Naive thymus-derived CD8-positive, alpha-beta T cell (primary cell): ENCODE measurements around the gene NCKAP5L. TPM values are rescaled to one million over a fixed set of nuclear protein-coding genes. Genes with fewer than 3 reads are reported as not detected.
"Not testable (repeated sequence)": the region's sequence is repeated elsewhere in the genome, so short reads cannot be mapped to it uniquely, and the experiment has no call there.

Source experiments
- ATAC-seq, 2 donors: fragments of 150-1000 bp; cut with Tn5 transposase in 1 of 2; sonication (Bioruptor Pico), chemical (Tn5 transposase) in 1 of 2; 1 replicate in 1 of 2; 2 replicates in 1 of 2; pipeline ENCODE4 v1.10.0; 2021; ENCODE audit warnings: mild to moderate bottlenecking in 2 of 2, moderate library complexity in 2 of 2
- POLR2A ChIA-PET: fragments of 350-600 bp; sonication (Branson Sonifier 250); formaldehyde crosslinking; loops from one replicate; lab custom pipeline; 2021; ENCODE audit warnings: antibody characterized with exemption; lab: Charles Lee
- DNase-seq, 10 donors: peaks; one replicate each; pipeline versions ENCODE4 v3.0.0 to v3.0.0-alpha.2; 2020 to 2022
- H3K27ac Mint-ChIP-seq, 10 donors: one replicate each; pipeline ENCODE4 v1.8.0; 2020 to 2022; ENCODE audit warnings: mild to moderate bottlenecking in 10 of 10, mixed read lengths in 10 of 10, moderate library complexity in 4 of 10, inconsistent platforms in 1 of 10
- H3K27me3 Mint-ChIP-seq, 5 donors: one replicate each; pipeline ENCODE4 v1.8.0; 2021 to 2022; ENCODE audit warnings: mixed read lengths in 5 of 5
- H3K36me3 Mint-ChIP-seq, 3 donors: one replicate each; pipeline ENCODE4 v1.8.0; 2020 to 2022; ENCODE audit warnings: mixed read lengths in 3 of 3, mild to moderate bottlenecking in 2 of 3, inconsistent platforms in 1 of 3
- H3K4me1 Mint-ChIP-seq, 4 donors: one replicate each; pipeline ENCODE4 v1.8.0; 2021 to 2022; ENCODE audit warnings: mixed read lengths in 4 of 4
- H3K4me3 Mint-ChIP-seq, 10 donors: one replicate each; pipeline ENCODE4 v1.8.0; 2020 to 2022; ENCODE audit warnings: mild to moderate bottlenecking in 10 of 10, mixed read lengths in 10 of 10, moderate library complexity in 6 of 10, inconsistent platforms in 1 of 10
- H3K9me3 Mint-ChIP-seq, 9 donors: one replicate each; pipeline ENCODE4 v1.8.0; 2020 to 2022; ENCODE audit warnings: mixed read lengths in 9 of 9, mild to moderate bottlenecking in 3 of 9, inconsistent platforms in 1 of 9, moderate library complexity in 1 of 9
- polyA plus RNA-seq, 3 donors: library from polyadenylated mRNA; unstranded; fragments of 300-500 nt; fragmentation: Illumina TruSeq; gene quantifications; one replicate each; pipeline ENCODE4 v1.2.3, GENCODE V29; 2021
- total RNA-seq, 8 experiments: library from RNA in 2 of 8; stranded (reverse) in 2 of 8; gene quantifications; one replicate each; pipeline ENCODE4 v1.2.3 and lab custom pipeline; 2021 to 2026

The NCKAP5L gene
- total and polyA plus RNA-seq, 5 experiments from 2014 or later = 1.9 to 14.2 (median 5.1) TPM

DNA sequence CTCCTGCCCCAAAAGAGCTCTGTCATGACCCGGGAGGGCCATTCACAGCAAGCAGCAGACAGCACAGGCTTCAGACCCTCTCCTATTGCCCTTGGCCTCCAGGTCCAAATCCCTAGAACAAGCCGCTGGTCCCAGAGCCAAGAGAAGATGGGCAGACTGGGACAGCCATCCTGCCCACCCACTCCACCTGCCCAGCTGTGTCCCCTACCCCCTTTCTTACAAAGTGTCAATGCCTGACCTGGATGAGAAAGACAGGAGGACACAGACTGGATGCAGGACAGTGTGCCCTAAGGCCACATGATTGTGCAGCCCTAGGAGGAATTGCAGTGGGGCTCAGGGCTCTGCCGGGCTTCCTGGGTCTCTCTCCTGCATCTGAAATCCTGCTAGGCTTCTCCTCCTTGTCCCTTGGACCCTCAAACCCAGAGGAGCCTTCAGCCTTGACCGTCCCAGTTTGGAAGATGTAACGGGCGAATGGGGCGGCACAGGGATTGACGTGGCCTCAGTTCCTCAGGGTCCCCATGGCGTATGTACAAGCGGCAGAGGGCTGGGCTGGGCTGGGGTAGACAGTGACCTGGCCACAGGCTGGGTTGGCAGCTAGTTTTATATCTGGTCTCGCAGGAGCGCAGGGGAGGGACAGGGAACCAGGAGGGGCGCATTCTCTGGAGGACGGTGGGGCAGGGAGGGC, 41.7 kb upstream of the NCKAP5L start:
- ATAC-seq (no peak), DNase-seq (no peak)

DNA sequence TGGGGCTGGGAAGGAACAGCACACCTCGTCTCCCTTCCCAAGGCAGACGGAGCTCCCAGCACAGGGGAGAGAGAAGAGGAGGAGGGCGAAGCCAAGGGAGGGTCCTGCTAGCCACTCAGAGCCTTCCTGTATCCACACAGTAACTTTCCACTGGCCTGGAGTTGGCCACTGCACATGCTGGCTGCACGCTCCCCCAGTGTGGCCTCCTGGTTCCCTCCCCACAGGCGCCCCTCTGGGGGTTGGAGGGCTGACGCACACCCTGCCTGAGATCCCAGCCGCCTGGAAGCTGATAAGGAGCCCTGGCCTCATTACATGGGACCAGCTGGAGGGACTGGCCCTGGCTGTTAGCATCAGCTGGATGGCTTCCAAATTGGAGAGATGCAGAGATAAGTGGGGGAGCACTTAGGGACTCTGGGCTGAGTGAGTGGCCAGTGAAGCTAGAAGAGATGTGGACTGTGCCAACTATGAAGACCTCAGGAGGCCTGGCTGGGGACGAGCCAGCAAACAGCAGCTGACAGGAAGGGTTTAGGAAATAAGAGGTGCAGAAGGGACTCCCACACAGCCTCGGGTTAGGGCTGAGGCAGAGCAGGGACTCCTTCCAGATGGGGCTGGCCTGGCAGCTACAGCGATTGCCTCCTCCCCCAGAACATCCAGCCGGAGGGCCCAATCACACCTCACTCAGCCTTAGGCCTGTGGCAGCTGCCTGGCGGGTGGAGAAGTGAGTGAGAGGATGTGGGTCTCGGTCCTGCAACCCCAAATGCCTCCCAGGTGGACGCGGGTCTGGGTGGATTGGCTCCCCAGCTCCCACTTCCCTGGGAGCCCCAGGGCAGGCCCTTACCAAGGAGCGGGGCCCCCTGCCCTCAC, 41.0 kb upstream of the NCKAP5L start:
- H3K27me3 Mint-ChIP-seq = peaks cover 0 to 5% (median 0%) of the 10 kb centered on the region in 5 donors
- H3K36me3 Mint-ChIP-seq = no peaks in the 10 kb centered on the region
- POLR2A ChIA-PET = no interaction called here
- H3K9me3 Mint-ChIP-seq = no peaks in the 10 kb centered on the region
- no peak for DNase-seq
- peak overlapping the region in 1 of 10 donors; percentile 19 for H3K27ac Mint-ChIP-seq
- H3K4me3 Mint-ChIP-seq = no peak overlapping the region
- no peak for ATAC-seq
- peaks cover 0 to 5% (median 1%) of the 10 kb centered on the region in 4 donors for H3K4me1 Mint-ChIP-seq

More for the DNA sequence above, 41.7 kb upstream of the NCKAP5L start:
- Mint-ChIP-seq H3K27ac (peak overlapping the region in 2 of 10 donors; percentile 57 to 69), H3K4me1 (peaks cover 0 to 5% (median 1%) of the 10 kb centered on the region in 4 donors), H3K27me3 (peaks cover 0 to under 1% (median 0%) of the 10 kb centered on the region in 5 donors), H3K36me3 (no peaks in the 10 kb centered on the region), H3K9me3 (no peaks in the 10 kb centered on the region), H3K4me3 (no peak overlapping the region)
- POLR2A ChIA-PET = interaction anchor here (0.6 kb wide), 1 partner anchor 1621 kb away, joined by 3 read pairs; no protein-coding TSS in a partner anchor

- no peak overlapping the region for H3K27ac Mint-ChIP-seq
- peaks cover 0 to 6% (median 0%) of the 10 kb centered on the region in 5 donors for H3K27me3 Mint-ChIP-seq
- DNase-seq (no peak), ATAC-seq (no peak)
- H3K4me3 Mint-ChIP-seq = no peak overlapping the region
- POLR2A ChIA-PET = no interaction called here
- H3K4me1 Mint-ChIP-seq = peaks cover 0 to 5% (median 1%) of the 10 kb centered on the region in 4 donors
- no peaks in the 10 kb centered on the region for H3K9me3 Mint-ChIP-seq
- no peaks in the 10 kb centered on the region for H3K36me3 Mint-ChIP-seq
Observed at GRCh38 chr12:49868449-49868848, 40.2 kb upstream of the NCKAP5L start.

DNA sequence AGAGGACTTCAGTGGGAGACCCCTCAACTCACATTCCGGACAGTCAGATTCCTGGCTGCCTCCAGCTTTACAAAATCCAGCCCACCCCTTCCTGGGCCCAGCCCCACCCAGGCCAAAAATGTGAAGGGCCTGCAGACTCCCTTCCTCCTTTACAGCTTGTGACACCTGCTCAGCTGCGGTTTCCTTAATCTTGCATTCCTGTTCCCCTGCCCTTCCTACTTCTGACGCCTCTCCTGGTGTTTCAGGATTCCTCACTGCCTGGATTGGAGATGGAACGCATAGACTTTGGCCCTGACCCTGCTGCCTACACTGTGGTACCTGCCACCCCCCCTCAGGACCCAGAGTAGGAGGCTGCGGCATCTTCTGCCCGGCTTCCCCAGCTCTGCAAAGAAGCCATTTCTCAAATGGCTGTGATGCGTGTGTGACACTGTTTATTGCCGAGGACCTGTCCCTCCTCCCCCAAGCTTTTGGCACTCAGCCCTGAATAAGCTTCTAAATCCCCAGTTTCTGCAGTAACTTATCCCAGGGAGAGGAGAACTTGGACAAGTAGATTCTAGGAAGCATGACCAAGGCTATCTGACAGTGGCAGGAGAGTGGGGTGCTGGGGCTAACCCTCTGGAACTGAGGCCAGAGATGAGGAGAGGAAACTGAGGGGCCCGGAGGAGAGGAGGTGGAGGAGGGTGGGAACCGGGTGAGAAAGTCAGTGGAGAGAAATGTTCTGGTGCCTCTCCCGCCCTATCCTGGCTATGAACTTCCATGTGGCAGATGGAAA, 39.5 kb upstream of the NCKAP5L start:
- POLR2A ChIA-PET = interaction anchor here (0.5 to 1.2 kb wide), 2 partner anchors 126 to 337 kb away, joined by 3 to 4 read pairs; partner anchors contain the start of gene TMBIM6
- Mint-ChIP-seq H3K4me1 (peaks cover 0 to 5% (median 1%) of the 10 kb centered on the region in 4 donors), H3K27me3 (peaks cover 0 to 6% (median 0%) of the 10 kb centered on the region in 5 donors), H3K36me3 (no peaks in the 10 kb centered on the region), H3K9me3 (no peaks in the 10 kb centered on the region), H3K4me3 (no peak overlapping the region), H3K27ac (peak overlapping the region in 3 of 10 donors; percentile 24 to 74 (median 27))
- no peak for DNase-seq
- no peak for ATAC-seq

GRCh38 chr12:49866859-49867569, 38.8 kb upstream of the NCKAP5L start:
- Mint-ChIP-seq H3K27ac (peak overlapping the region in 1 of 10 donors; percentile 77), H3K4me3 (no peak overlapping the region), H3K4me1 (peaks cover 0 to 5% (median 1%) of the 10 kb centered on the region in 4 donors), H3K9me3 (no peaks in the 10 kb centered on the region), H3K36me3 (no peaks in the 10 kb centered on the region), H3K27me3 (peaks cover 0 to 6% (median 0%) of the 10 kb centered on the region in 5 donors)
- DNase-seq = peak; percentile 53 to 82 (median 69)
- POLR2A ChIA-PET = interaction anchor here (0.5 to 1.2 kb wide), 2 partner anchors 125 to 336 kb away, joined by 3 to 4 read pairs; partner anchors contain the start of gene TMBIM6
- ATAC-seq = peak; percentile 77 to 89

- DNase-seq (no peak), ATAC-seq (no peak)
- H3K36me3 Mint-ChIP-seq = no peaks in the 10 kb centered on the region
- H3K4me3 Mint-ChIP-seq = no peak overlapping the region
- H3K4me1 Mint-ChIP-seq = peaks cover 0 to 5% (median 1%) of the 10 kb centered on the region in 4 donors
- no peak overlapping the region for H3K27ac Mint-ChIP-seq
- POLR2A ChIA-PET = no interaction called here
- H3K27me3 Mint-ChIP-seq = peaks cover 0 to 6% (median 0%) of the 10 kb centered on the region in 5 donors
- no peaks in the 10 kb centered on the region for H3K9me3 Mint-ChIP-seq
Observed at GRCh38 chr12:49865782-49866135, 37.5 kb upstream of the NCKAP5L start.

GRCh38 chr12:49865109-49865781, 37.0 kb upstream of the NCKAP5L start:
- no peaks in the 10 kb centered on the region for H3K9me3 Mint-ChIP-seq
- DNase-seq = no peak
- no peaks in the 10 kb centered on the region for H3K36me3 Mint-ChIP-seq
- H3K27me3 Mint-ChIP-seq = peaks cover 0 to 6% (median 0%) of the 10 kb centered on the region in 5 donors
- H3K4me1 Mint-ChIP-seq = peaks cover 0 to 5% (median 1%) of the 10 kb centered on the region in 4 donors
- H3K4me3 Mint-ChIP-seq = no peak overlapping the region
- POLR2A ChIA-PET = interaction anchor here (1.0 kb wide), 1 partner anchor 22 kb away, joined by 3 read pairs; the partner anchor contains the start of gene BCDIN3D
- H3K27ac Mint-ChIP-seq = no peak overlapping the region
- no peak for ATAC-seq

DNA sequence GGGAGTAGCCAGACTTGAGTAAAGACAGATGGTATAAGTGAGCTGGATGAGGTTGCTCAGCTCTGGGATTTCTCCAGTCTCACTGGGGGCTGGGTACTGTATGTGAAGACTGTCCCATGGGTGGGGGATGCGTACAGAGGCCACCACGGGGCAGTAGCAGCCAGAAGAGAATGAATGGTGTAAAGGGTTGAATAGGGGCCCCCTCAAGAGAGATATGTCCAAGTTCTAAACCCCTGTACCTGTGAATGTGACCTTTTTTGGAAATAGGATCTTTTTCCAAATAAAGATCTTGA, 36.5 kb upstream of the NCKAP5L start:
- peaks cover 0 to 3% (median 0%) of the 10 kb centered on the region in 9 donors for H3K9me3 Mint-ChIP-seq
- no peaks in the 10 kb centered on the region for H3K36me3 Mint-ChIP-seq
- peaks cover 0 to 5% (median 1%) of the 10 kb centered on the region in 4 donors for H3K4me1 Mint-ChIP-seq
- POLR2A ChIA-PET = interaction anchor here (1.0 kb wide), 1 partner anchor 22 kb away, joined by 3 read pairs; the partner anchor contains the start of gene BCDIN3D
- H3K27ac Mint-ChIP-seq = no peak overlapping the region
- DNase-seq (no peak), ATAC-seq (no peak)
- H3K27me3 Mint-ChIP-seq = peaks cover 0 to 6% (median 2%) of the 10 kb centered on the region in 5 donors
- H3K4me3 Mint-ChIP-seq = no peak overlapping the region

DNA sequence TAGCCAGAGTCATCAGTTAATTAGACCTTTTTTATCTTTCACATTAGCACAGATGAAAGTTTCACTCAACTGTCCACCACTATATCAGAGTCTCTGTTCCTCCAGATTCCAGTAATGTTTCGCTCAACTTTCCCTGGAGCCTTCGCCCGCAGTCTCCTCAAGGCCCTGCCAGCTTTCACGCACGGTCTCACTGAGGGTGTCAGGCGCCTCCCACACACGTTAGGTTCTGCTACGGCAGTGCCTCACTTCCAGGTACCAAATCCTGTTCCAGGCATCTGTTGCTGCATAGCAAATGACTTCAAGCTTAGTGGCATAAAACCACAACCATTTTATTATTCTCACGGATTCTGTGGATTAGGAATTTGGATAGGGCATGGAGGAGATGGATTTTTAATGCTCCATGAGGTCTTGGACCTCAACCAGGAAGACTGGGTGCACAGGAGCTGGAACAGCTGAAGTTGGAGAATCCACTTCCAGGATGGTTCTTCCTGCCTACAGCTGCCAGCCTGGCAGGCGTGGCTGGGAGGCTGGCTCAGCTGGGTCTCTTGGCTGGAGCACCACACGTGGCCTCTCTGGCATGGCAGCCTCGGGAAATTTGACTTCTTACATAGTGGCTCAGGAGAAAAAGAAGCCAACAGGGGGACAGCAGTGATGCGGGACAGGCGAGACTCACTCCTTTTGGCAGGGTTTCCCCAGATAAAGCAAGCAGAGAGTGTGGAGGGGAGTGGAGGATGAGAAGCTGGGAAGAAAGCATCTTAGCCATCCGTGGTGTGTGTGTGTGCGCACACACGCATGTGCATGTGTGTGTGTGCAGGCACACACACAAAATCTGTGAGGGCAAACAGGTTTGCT, 36.0 kb upstream of the NCKAP5L start:
- Mint-ChIP-seq H3K4me3 (no peak overlapping the region), H3K27me3 (peaks cover 0 to 7% (median 3%) of the 10 kb centered on the region in 5 donors), H3K27ac (no peak overlapping the region), H3K36me3 (no peaks in the 10 kb centered on the region), H3K9me3 (peaks cover 0 to 4% (median 0%) of the 10 kb centered on the region in 9 donors), H3K4me1 (peaks cover 0 to 5% (median 1%) of the 10 kb centered on the region in 4 donors)
- POLR2A ChIA-PET = interaction anchor here (1.0 kb wide), 1 partner anchor 21 kb away, joined by 3 read pairs; the partner anchor contains the start of gene BCDIN3D
- no peak for ATAC-seq
- DNase-seq = no peak

GRCh38 chr12:49860921-49861320, 32.7 kb upstream of the NCKAP5L start:
- H3K36me3 Mint-ChIP-seq = not testable (repeated sequence)

More at GRCh38 chr12:49860921-49861320, 32.7 kb upstream of the NCKAP5L start:
- DNase-seq, POLR2A ChIA-PET, H3K27ac Mint-ChIP-seq, H3K4me1 Mint-ChIP-seq, H3K4me3 Mint-ChIP-seq, H3K27me3 Mint-ChIP-seq, H3K9me3 Mint-ChIP-seq, ATAC-seq: not testable (repeated sequence)
